SHP77 (cell line): ENCODE measurements around the gene RAD23A.
A peak's percentile ranks its signal among the peaks of the same experiment; 100 is the strongest.
"Not testable (repeated sequence)": the region's sequence is repeated elsewhere in the genome, so short reads cannot be mapped to it uniquely, and the experiment has no call there.

ENCODE experiments used
- DNase-seq, 2 experiments: peaks; one replicate each; lab custom pipeline; 2025; lab: John Stamatoyannopoulos, UW

Gene RAD23A

GRCh38 chr19:12945479-12946091 lies at the start of gene RAD23A:
TSS of gene RAD23A (plus strand) at chr19:12945862. CDS start at chr19:12945949, 87 bp downstream.
- DNase-seq = peak; percentile 95 to 97

DNA sequence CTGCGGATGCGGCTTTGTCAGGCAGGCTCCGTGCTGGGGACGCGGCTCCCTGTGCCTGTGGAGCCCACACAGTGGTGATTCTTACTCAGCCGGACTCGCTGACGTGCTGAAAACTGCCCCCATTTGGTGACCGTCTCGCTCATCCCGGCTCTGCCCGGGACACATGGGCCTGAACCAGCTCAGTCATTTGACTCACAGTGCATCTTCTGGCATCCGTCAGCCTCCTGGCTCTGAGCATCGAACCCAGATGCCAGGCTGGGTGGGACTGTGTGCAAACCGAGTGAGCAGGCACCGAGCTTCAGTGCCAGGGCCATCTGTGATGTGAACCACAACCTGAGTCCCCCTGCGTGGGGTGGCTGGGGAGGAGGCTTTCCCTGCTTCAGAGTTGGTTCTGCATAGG lies 49.2 kb upstream of the RAD23A start:
- no peak for DNase-seq

DNA sequence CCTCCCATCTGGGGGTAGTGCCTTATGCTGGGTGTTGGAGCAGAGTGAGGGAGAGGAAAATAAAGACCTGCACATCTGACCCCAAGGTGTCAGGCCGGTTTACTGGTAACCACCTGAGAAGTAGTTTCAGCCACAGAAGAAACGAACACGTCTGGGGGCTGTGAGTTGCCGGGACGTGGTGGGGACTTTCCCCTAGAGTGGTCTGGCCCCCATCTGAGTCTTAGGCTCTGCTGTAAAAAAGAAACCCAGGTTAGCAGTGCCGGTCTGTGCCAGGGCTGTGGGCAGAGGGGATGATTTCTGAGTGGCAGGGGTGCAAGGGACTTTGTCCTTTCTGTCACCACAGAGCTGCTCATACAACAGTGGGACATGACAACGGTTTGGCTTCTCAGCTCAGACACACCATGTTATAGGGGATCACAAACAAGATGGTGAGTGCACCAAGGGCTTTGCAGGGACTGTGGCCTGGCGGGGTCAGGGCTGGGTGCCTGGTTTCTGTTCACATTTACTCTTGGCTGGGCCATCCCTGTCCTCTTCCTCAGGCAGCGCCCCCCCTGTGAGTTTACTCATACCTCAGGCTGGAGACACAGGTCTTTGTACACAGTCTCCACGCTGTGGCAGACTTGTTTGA lies 45.7 kb upstream of the RAD23A start:
- no peak for DNase-seq

GRCh38 chr19:12907166-12907565 lies 38.5 kb upstream of the RAD23A start:
- no peak for DNase-seq

DNA sequence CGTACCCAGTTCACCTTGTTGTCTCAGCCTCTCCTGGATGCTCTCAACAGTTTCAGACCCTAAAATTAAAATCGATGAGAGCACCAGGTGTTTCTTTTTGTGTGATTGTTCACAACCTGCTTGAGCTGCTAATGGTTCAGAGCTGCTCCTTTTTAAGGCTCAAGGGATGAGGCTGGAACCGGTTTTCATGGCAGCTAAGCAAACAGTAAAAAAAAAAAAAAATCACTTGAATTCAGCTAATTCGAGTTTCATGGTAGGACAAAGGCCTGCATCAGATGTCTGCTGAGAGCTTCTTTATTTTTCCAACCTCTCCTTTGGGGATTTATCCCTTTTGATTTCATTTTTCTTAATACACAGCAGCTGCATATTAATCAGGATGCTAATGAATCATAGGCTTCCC lies 33.1 kb upstream of the RAD23A start:
- peak; percentile 8 to 11 for DNase-seq

DNA sequence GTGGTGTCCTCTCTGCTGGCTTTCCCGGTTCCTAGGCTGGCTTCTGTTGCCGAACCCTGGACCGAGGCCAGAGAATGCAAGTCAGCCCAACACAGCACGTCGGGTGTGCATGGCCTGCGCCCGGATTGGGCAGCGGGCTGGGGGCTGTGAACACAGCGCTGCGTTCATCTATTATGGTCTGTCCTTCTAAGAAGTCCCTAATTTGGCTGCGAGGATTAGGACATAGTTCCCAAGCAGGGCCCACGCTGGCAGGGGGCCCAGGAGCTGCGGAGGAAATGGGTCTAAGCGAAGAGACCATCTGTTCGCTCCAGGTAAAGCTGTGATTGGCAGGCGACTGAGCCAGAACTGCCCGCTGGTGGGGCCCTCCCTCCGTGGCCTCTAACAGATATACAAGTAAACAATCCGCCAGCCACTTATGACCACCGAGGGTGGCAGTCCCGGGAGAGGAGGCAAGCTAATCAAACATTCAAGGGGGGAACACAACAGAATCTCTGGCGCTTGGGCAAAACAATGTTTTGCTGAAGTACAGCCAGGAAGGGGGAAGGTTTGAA lies 32.6 kb upstream of the RAD23A start:
- DNase-seq = peak; percentile 80 to 87

GRCh38 chr19:12913851-12914690 lies 31.6 kb upstream of the RAD23A start:
- peak; percentile 25 to 31 for DNase-seq

GRCh38 chr19:12915860-12916259 lies 29.8 kb upstream of the RAD23A start:
- not testable (repeated sequence) for DNase-seq

- no peak for DNase-seq
These were observed 27.4 kb upstream of the RAD23A start for GRCh38 chr19:12918253-12918652.

DNA sequence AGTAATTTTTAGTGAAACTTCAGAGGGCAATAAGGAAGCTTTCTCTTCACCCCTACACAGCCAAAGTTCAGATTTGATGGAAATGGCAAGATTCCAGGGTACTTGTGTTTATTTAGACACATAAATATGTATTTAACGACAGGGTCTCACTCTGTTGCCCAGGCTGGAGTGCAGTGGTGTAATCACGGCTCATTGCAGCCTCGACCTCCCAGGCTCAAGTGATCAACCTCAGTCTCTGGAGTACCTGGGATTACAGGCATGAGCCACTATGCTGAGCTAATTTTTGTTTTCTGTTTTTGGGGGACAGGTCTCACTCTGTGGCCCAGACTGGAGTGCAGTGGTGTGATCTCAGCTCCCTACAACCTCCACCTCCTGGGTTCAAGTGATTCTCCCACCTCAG lies 24.6 kb upstream of the RAD23A start:
- no peak for DNase-seq

- DNase-seq = no peak
These were observed 22.7 kb upstream of the RAD23A start for GRCh38 chr19:12922959-12923358.

DNA sequence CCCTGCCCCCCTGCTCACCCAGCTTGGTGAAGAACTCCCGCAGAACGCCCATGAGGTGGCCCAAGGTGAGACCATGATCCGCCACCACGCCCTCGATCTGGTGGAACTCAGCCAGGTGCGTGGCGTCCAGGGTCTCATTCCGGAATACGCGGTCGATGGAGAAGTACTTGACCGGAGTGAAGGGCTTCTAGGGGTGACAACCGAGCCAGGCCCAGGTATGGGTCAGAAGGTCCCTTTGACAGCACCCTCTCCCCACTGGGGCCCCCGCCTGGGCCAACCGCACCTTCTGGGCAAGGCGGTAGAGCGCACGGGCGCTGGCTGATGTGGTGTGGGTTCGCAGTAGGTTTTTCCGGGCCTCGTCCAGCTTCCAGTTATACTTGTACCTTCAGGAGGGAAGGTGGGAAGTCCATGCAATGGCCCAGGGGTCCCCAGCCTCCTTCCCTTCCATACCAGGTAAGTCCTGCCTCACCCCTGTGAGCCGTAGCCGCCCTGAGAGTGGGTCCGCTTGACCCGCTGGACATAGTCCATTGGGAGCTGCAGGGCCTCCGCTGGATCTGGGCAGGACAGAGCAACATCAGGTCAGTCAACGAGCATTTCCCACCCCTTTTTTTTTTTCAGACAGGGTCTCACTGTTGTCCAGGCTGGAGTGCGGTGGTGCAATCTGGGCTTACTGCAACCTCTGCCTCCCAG lies 20.9 kb upstream of the RAD23A start:
- DNase-seq = no peak

- no peak for DNase-seq
These were observed 15.5 kb upstream of the RAD23A start for GRCh38 chr19:12930002-12930645.

DNA sequence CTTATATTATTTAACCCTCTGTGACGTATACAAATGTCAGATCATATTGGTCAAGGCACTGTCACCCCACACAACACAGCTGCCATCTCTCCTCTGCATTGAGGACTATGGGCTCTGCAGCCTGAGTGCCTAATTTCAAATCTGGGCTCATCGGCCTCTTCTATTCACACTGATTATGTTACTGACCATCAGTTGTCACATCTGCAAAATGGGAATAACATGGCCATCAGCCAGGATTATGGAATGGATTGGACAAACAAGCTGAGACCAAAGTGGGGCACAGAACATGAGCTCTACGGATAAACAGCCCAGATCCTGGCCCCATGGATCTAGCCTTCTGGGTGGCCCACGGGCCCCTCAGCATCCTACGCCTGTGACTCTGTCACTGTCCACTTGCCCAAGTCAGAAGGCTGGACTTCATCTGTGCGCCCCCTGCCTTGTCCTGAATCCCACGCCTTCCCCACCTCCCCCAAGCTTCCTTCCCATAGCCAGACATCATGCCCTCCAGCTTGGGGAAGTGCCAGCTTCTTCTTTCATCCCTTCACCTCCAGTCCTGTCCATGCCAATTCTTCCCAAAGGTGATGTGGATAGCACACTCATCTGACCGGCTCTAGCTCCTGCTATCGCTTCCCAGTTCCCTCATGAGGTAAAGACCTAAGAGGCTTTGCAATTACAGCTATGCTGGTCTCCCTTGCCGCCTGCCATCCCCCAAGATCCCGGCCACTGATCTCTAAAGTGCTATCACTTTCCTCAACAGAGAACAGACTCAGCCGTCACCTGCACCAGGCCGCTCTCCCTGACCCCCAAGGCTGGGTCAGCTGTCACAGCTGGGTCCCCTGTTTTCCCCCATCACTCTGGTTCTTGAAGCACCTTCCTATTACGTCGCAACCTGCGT lies 13.0 kb upstream of the RAD23A start:
- no peak for DNase-seq

- DNase-seq = peak; percentile 89 to 91
These were observed 12.2 kb upstream of the RAD23A start, which contains the start of gene FARSA for GRCh38 chr19:12933287-12934072. TSS of gene FARSA (minus strand) at chr19:12933711. CDS start at chr19:12933696, 15 bp downstream.

- DNase-seq = no peak
These were observed 10.6 kb upstream of the RAD23A start for GRCh38 chr19:12935071-12935470.

- no peak for DNase-seq
These were observed 9.1 kb upstream of the RAD23A start for GRCh38 chr19:12936582-12936981.

GRCh38 chr19:12937093-12937926 lies 8.4 kb upstream of the RAD23A start:
- DNase-seq = peak; percentile 33 to 48
